IMR-90 (cell line): Measurements from ENCODE around the gene PSMC4. TPM values are rescaled to one million over a fixed set of nuclear protein-coding genes. Genes with fewer than 3 reads are reported as not detected.

Experiments used
- ATAC-seq: fragments of 200-7000 bp; cut with Tn5 transposase; 2 replicates; pipeline ENCODE4 v1.9.1; 2020; ENCODE audit warnings: low read depth, mild to moderate bottlenecking, moderate library complexity
- BruUV-seq: library from RNA; stranded (reverse); fragments of 400-500 nt; replicated peaks from 2 replicates; lab custom pipeline; 2021; lab: Mats Ljungman, UMichigan
- CTCF ChIA-PET: fragments of 300-600 bp; formaldehyde crosslinking; extraction: SDS; loops from one replicate; lab custom pipeline; 2021; ENCODE audit warnings: antibody characterized with exemption; lab: Yijun Ruan, JAX
- POLR2A ChIA-PET: fragments of 300-600 bp; sonication (Branson Sonifier 250); formaldehyde crosslinking; loops from one replicate; lab custom pipeline; 2022; ENCODE audit warnings: antibody characterized with exemption; ENCODE audit not compliant: unreplicated experiment; lab: Charles Lee
- DNase-seq: peaks from one replicate; pipeline ENCODE4 v3.0.0; 2013
- H2AFZ ChIP-seq: replicated peaks from 2 replicates; pipeline ENCODE3; 2013; ENCODE audit warnings: low read length, mild to moderate bottlenecking; ENCODE audit not compliant: poor library complexity
- H2AK5ac ChIP-seq: 2 replicates; pipeline ENCODE4 v1.6.1; 2013; ENCODE audit warnings: low read depth, low read length, inconsistent platforms
- H2AK9ac ChIP-seq: replicated peaks from 2 replicates; pipeline ENCODE3; 2013; ENCODE audit warnings: mild to moderate bottlenecking, low read depth, low read length, moderate library complexity; ENCODE audit not compliant: poor library complexity
- H2BK120ac ChIP-seq: 2 replicates; pipeline ENCODE4 v1.6.1; 2013; ENCODE audit warnings: low read depth, low read length, inconsistent platforms
- H2BK15ac ChIP-seq: 3 replicates; pipeline ENCODE4 v1.6.1; 2013; ENCODE audit warnings: low read depth, low read length, inconsistent platforms
- H2BK20ac ChIP-seq: 2 replicates; pipeline ENCODE4 v1.6.1; 2013; ENCODE audit warnings: low read depth, mild to moderate bottlenecking, inconsistent platforms, low read length, moderate library complexity
- H2BK5ac ChIP-seq: 2 replicates; pipeline ENCODE4 v1.6.1; 2013; ENCODE audit warnings: mild to moderate bottlenecking, low read depth, low read length, inconsistent platforms; ENCODE audit not compliant: poor library complexity, severe bottlenecking
- H3K14ac ChIP-seq: replicated peaks from 2 replicates; pipeline ENCODE4 v1.6.1; 2013; ENCODE audit warnings: low read depth, low read length, inconsistent platforms
- H3K18ac ChIP-seq: 2 replicates; pipeline ENCODE4 v1.6.1; 2013; ENCODE audit warnings: low read depth, low read length, control low read depth
- H3K23ac ChIP-seq: 2 replicates; pipeline ENCODE4 v1.6.1; 2013; ENCODE audit warnings: low read depth, low read length, inconsistent platforms
- H3K27ac ChIP-seq: 2 replicates; pipeline ENCODE4 v1.5.1; 2013; ENCODE audit warnings: mild to moderate bottlenecking, control low read depth, low read length; ENCODE audit not compliant: insufficient read depth
- H3K27me3 ChIP-seq: 2 replicates; pipeline ENCODE4 v1.6.1; 2013; ENCODE audit warnings: low read length; ENCODE audit not compliant: control insufficient read depth, insufficient read depth
- H3K36me3 ChIP-seq: 2 replicates; pipeline ENCODE4 v1.6.1; 2013; ENCODE audit warnings: low read length, mixed read lengths; ENCODE audit not compliant: control insufficient read depth, insufficient read depth
- H3K4ac ChIP-seq: 2 replicates; pipeline ENCODE4 v1.6.1; 2013; ENCODE audit warnings: low read depth, low read length, inconsistent platforms
- H3K4me1 ChIP-seq: 2 replicates; pipeline ENCODE4 v1.6.1; 2013; ENCODE audit warnings: low read length, mixed read lengths; ENCODE audit not compliant: control insufficient read depth, insufficient read depth
- H3K4me2 ChIP-seq: 2 replicates; pipeline ENCODE4 v1.6.1; 2013; ENCODE audit warnings: low read depth, mild to moderate bottlenecking, control low read depth, low read length, moderate library complexity
- H3K4me3 ChIP-seq: 2 replicates; pipeline ENCODE4 v1.5.1; 2013; ENCODE audit warnings: low read depth, mild to moderate bottlenecking, control low read depth, low read length, moderate library complexity; ENCODE audit not compliant: insufficient read depth
- H3K56ac ChIP-seq: 2 replicates; pipeline ENCODE4 v1.6.1; 2013; ENCODE audit warnings: low read length, inconsistent platforms; ENCODE audit not compliant: insufficient read depth; ENCODE audit errors: extremely low read depth
- H3K79me1 ChIP-seq, 2 experiments: 2 replicates each; pipeline ENCODE4 v1.6.1; 2013; ENCODE audit warnings: low read length in 2 of 2, inconsistent platforms in 1 of 2, low read depth in 1 of 2
- H3K9ac ChIP-seq: 2 replicates; pipeline ENCODE4 v1.6.1; 2013; ENCODE audit warnings: low read depth, low read length, control low read depth
- H3K9me1 ChIP-seq: 2 replicates; pipeline ENCODE4 v1.6.1; 2013; ENCODE audit warnings: low read length, inconsistent platforms; ENCODE audit not compliant: insufficient read depth
- H3K9me3 ChIP-seq: 2 replicates; pipeline ENCODE4 v1.6.1; 2013; ENCODE audit warnings: low read length; ENCODE audit not compliant: control insufficient read depth, insufficient read depth
- H4K20me1 ChIP-seq: 2 replicates; pipeline ENCODE4 v1.6.1; 2013; ENCODE audit warnings: low read length, inconsistent platforms; ENCODE audit not compliant: insufficient read depth
- H4K5ac ChIP-seq: 2 replicates; pipeline ENCODE4 v1.6.1; 2013; ENCODE audit warnings: mild to moderate bottlenecking, low read depth, low read length, control low read depth
- H4K8ac ChIP-seq, 2 experiments: 2 replicates each; pipeline ENCODE4 v1.6.1; 2013; ENCODE audit warnings: low read depth in 2 of 2, low read length in 2 of 2, control low read depth in 1 of 2, inconsistent platforms in 1 of 2
- H4K91ac ChIP-seq: 2 replicates; pipeline ENCODE4 v1.6.1; 2013; ENCODE audit warnings: low read depth, low read length, inconsistent platforms; ENCODE audit not compliant: insufficient read depth
- BHLHE40 ChIP-seq: fragments of 150-350 bp; IDR thresholded peaks from 2 replicates; pipeline ENCODE4 v1.6.1; 2016; ENCODE audit warnings: mild to moderate bottlenecking, low read depth, low read length
- CEBPB ChIP-seq: IDR thresholded peaks from 2 replicates; pipeline ENCODE4 v1.6.1; 2012; ENCODE audit warnings: low read depth, low read length, improper control_type of control experiment
- CHD1 ChIP-seq: IDR thresholded peaks from 2 replicates; pipeline ENCODE4 v1.6.1; 2012; ENCODE audit warnings: low read depth, low read length, improper control_type of control experiment
- CTCF ChIP-seq: conservative IDR thresholded peaks from 2 replicates; pipeline ENCODE4 v1.5.1; 2012; ENCODE audit warnings: mild to moderate bottlenecking, low read depth, low read length, improper control_type of control experiment
- FOS ChIP-seq: fragments of 150-350 bp; IDR thresholded peaks from 2 replicates; pipeline ENCODE4 v1.6.1; 2016; ENCODE audit warnings: low read depth, low read length
- MAFK ChIP-seq: IDR thresholded peaks from 2 replicates; pipeline ENCODE4 v1.6.1; 2012; ENCODE audit warnings: low read depth, low read length, improper control_type of control experiment
- MAZ ChIP-seq: IDR thresholded peaks from 2 replicates; pipeline ENCODE4 v1.6.1; 2012; ENCODE audit warnings: low read depth, mild to moderate bottlenecking, low read length, improper control_type of control experiment, moderate library complexity, borderline replicate concordance
- MXI1 ChIP-seq: IDR thresholded peaks from 2 replicates; pipeline ENCODE4 v1.6.1; 2012; ENCODE audit warnings: low read depth, mild to moderate bottlenecking, low read length, moderate library complexity, borderline replicate concordance
- NFE2L2 ChIP-seq: fragments of 150-350 bp; IDR thresholded peaks from 2 replicates; pipeline ENCODE4 v1.6.1; 2016; ENCODE audit warnings: low read depth, mild to moderate bottlenecking, low read length
- POLR2A ChIP-seq: IDR thresholded peaks from 2 replicates; pipeline ENCODE4 v1.6.1; 2012; ENCODE audit warnings: mild to moderate bottlenecking, low read depth, low read length
- RAD21 ChIP-seq: IDR thresholded peaks from 2 replicates; pipeline ENCODE4 v1.6.1; 2012; ENCODE audit warnings: low read length, improper control_type of control experiment
- RCOR1 ChIP-seq: IDR thresholded peaks from 2 replicates; pipeline ENCODE4 v1.6.1; 2012; ENCODE audit warnings: mild to moderate bottlenecking, low read length, improper control_type of control experiment; ENCODE audit not compliant: insufficient replicate concordance
- RFX5 ChIP-seq: IDR thresholded peaks from 2 replicates; pipeline ENCODE4 v1.8.0; 2012; ENCODE audit warnings: low read depth, mild to moderate bottlenecking, low read length, moderate library complexity
- SMC3 ChIP-seq: fragments of 150-350 bp; IDR thresholded peaks from 2 replicates; pipeline ENCODE4 v1.6.1; 2016; ENCODE audit warnings: low read depth, mild to moderate bottlenecking, antibody characterized with exemption, low read length, moderate library complexity
- WGBS, 2 experiments: methylation state at CpG; one replicate each; pipeline versions ENCODE4 v1.1.5 to v1.1.7; 2013; ENCODE audit warnings: missing lambda C conversion rate in 2 of 2; ENCODE audit not compliant: insufficient read length in 1 of 2; ENCODE audit errors: extremely low coverage in 2 of 2; 5-methylcytosine and 5-hydroxymethylcytosine counted together
- dilution Hi-C: fragments of 300-500 bp; cut with HindIII; formaldehyde crosslinking; loops from one replicate; pipeline ENCODE4 v1.14.3; 2018; ENCODE audit warnings: low sequenced_read_pairs; ENCODE audit not compliant: unreplicated experiment
- in situ Hi-C: fragments of 300-500 bp; cut with MboI; formaldehyde crosslinking; loops from 3 replicates; pipeline ENCODE4 v1.14.3; 2019; ENCODE audit warnings: low sequenced_read_pairs, inconsistent platforms, mixed read lengths
- intact Hi-C: fragments of 100-400 bp; cut with micrococcal nuclease; formaldehyde crosslinking; loops from 2 replicates; pipeline ENCODE4 v1.10.0; 2022
- polyA plus RNA-seq, 3 experiments: library from polyadenylated mRNA; depleted of rRNA; stranded (reverse); fragments of >200 nt; gene quantifications; 2 replicates each; pipeline ENCODE4 v1.2.3, GENCODE V29; 2012; ENCODE audit warnings: low replicate concordance in 1 of 3
- total RNA-seq: library from RNA; depleted of rRNA; stranded (reverse); fragments of >200 nt; gene quantifications from 2 replicates; pipeline ENCODE4 v1.2.3, GENCODE V29; 2012

PSMC4 gene
- total and polyA plus RNA-seq, 2 of the 4 experiments (the other 2 are of a cell fraction) = 148 to 216 TPM

- intact Hi-C loops (no loop called here), in situ Hi-C loops (no loop called here), dilution Hi-C loops (no loop called here)
- H3K79me1 ChIP-seq = peaks cover 14 to 16% of the 10 kb centered on the region in 2 experiments; a peak in 3 of 4 replicates
- DNase-seq (no peak), ATAC-seq (no peak)
- no peak overlapping the region for H3K4ac ChIP-seq
- no peak overlapping the region for H3K9ac ChIP-seq
- POLR2A ChIA-PET = no interaction called here
- peaks cover 5% of the 10 kb centered on the region for H3K36me3 ChIP-seq
- no peak overlapping the region for H3K4me2 ChIP-seq
- no peaks in the 10 kb centered on the region for H4K20me1 ChIP-seq
- no peak overlapping the region for H3K14ac ChIP-seq
- no peak overlapping the region for H2AFZ ChIP-seq
- no peak overlapping the region for H2BK120ac ChIP-seq
- H3K27ac ChIP-seq = no peak overlapping the region
- H3K4me3 ChIP-seq = no peak overlapping the region
- H2AK5ac ChIP-seq = no peak overlapping the region
- no peak overlapping the region for H4K91ac ChIP-seq
- no peak overlapping the region for H3K23ac ChIP-seq
- no peak overlapping the region for H2AK9ac ChIP-seq
- no peaks in the 10 kb centered on the region for H3K27me3 ChIP-seq
- H4K5ac ChIP-seq = no peak overlapping the region
- H3K4me1 ChIP-seq = no peaks in the 10 kb centered on the region
- no peak overlapping the region for H2BK15ac ChIP-seq
- H3K9me1 ChIP-seq = no peaks in the 10 kb centered on the region
- no peak for TF ChIP-seq RAD21
- no peak for TF ChIP-seq SMC3
- no peak for TF ChIP-seq BHLHE40
- TF ChIP-seq CHD1 = no peak
- TF ChIP-seq FOS = no peak
- no peak for TF ChIP-seq POLR2A
- TF ChIP-seq MXI1 = no peak
- TF ChIP-seq CTCF = no peak
- no peak for TF ChIP-seq CEBPB
- TF ChIP-seq MAFK = no peak
- no peak for TF ChIP-seq MAZ
- no peak for TF ChIP-seq NFE2L2
- TF ChIP-seq RCOR1 = no peak
- TF ChIP-seq RFX5 = no peak
- H2BK20ac ChIP-seq = no peak overlapping the region
- H3K9me3 ChIP-seq = peaks cover 4% of the 10 kb centered on the region
- no CpG with 5 or more reads among the region's 1 CpG for WGBS, 2 experiments
- H4K8ac ChIP-seq = no peak overlapping the region
- CTCF ChIA-PET = no interaction called here
- no peak overlapping the region for H2BK5ac ChIP-seq
- H3K56ac ChIP-seq = no peak overlapping the region
- no TSS peak for BruUV-seq
- no peak overlapping the region for H3K18ac ChIP-seq
These were observed 16.6 kb downstream of the PSMC4 start for GRCh38 chr19:39987596-39987995.
